ENCODE measurements around the gene FYN.

FYN gene

GRCh38 chr6:111824608-111825337 lies 48.5 kb downstream of the FYN start:
- H3K4me3 Mint-ChIP-seq: peak overlapping the region; percentile 43
- H3K4me1 Mint-ChIP-seq (ENCODE audit: low read depth): peaks cover 50% of the 10 kb centered on the region
- H3K27me3 Mint-ChIP-seq (ENCODE audit: low read depth): no peaks in the 10 kb centered on the region
- DNase-seq (ENCODE audit: low spot score): no peak
- H3K9me3 Mint-ChIP-seq: no peaks in the 10 kb centered on the region
- peak overlapping the region; percentile 80 for H3K27ac Mint-ChIP-seq
- peaks cover 21% of the 10 kb centered on the region for H3K36me3 Mint-ChIP-seq (ENCODE audit: low read depth)

- Mint-ChIP-seq H3K9me3 (no peaks in the 10 kb centered on the region), H3K4me1 (ENCODE audit: low read depth) (peaks cover 54% of the 10 kb centered on the region), H3K27ac (peak overlapping the region; percentile 80), H3K4me3 (peak overlapping the region; percentile 43), H3K27me3 (ENCODE audit: low read depth) (no peaks in the 10 kb centered on the region), H3K36me3 (ENCODE audit: low read depth) (peaks cover 19% of the 10 kb centered on the region)
- DNase-seq (ENCODE audit: low spot score): peak; percentile 52
These were observed 49.2 kb downstream of the FYN start for GRCh38 chr6:111823831-111824607.

- no peak for DNase-seq (ENCODE audit: low spot score)
- Mint-ChIP-seq H3K4me3 (peak overlapping the region; percentile 43), H3K27ac (peak overlapping the region; percentile 80), H3K4me1 (ENCODE audit: low read depth) (peaks cover 64% of the 10 kb centered on the region), H3K36me3 (ENCODE audit: low read depth) (peaks cover 24% of the 10 kb centered on the region), H3K9me3 (no peaks in the 10 kb centered on the region), H3K27me3 (ENCODE audit: low read depth) (no peaks in the 10 kb centered on the region)
These were observed 50.2 kb downstream of the FYN start for GRCh38 chr6:111823012-111823411.

DNA sequence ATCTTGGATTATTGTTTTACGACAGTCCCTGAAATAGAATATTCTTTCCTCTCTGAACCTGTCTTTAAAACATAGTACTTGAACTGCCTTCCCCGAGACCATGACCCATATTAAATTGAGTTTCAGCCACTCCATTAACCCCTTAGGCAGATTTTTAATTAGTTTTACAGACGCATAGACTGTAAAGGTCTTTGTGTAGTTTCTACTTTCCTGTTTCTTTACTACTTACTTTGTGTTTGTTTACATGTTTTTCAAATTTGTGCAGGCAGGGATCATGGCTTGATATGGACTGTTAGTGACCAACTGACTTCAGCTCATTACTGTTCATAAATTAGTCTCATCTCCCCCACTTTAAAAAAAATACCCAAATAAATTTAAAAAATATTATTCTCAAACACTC lies 53.8 kb downstream of the FYN start:
- no peak for DNase-seq (ENCODE audit: low spot score)
- Mint-ChIP-seq H3K4me3 (no peak overlapping the region), H3K27me3 (ENCODE audit: low read depth) (no peaks in the 10 kb centered on the region), H3K36me3 (ENCODE audit: low read depth) (peaks cover 25% of the 10 kb centered on the region), H3K4me1 (ENCODE audit: low read depth) (peaks cover 56% of the 10 kb centered on the region), H3K9me3 (no peaks in the 10 kb centered on the region), H3K27ac (no peak overlapping the region)

DNA sequence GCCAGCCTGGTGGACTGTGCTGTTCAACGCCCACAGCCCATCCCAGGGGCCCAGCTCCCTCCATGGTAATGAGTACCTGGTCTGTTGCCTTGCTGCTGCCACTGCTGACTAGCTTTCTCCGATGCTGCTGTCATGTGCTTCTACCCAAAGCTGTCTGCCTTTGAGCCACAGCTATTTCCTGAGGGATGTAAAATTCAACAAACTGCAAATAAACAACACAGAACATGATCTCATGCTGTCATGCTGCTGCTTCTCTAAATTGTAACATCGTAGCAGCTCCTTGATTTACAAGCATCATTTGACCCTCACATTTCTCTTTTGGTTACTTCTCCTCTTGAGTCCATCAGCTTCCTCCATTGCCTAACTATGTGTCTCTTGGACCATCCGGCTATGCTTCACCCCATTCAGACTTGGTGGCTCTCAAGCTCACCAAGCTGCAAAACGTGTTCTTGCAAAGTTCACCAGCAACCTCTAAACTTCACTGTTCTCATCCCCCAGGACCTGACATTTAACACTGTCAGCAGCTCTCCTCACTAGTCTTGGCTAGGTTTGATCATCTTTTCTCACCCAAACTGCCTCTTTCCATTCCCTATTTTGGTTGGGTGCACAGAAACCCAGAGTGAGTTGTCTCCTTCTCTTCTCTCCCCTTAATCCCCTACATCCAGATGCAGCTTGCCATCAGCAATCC lies 54.6 kb downstream of the FYN start:
- H3K27me3 Mint-ChIP-seq (ENCODE audit: low read depth): no peaks in the 10 kb centered on the region
- no peaks in the 10 kb centered on the region for H3K9me3 Mint-ChIP-seq
- H3K36me3 Mint-ChIP-seq (ENCODE audit: low read depth): peaks cover 29% of the 10 kb centered on the region
- peaks cover 53% of the 10 kb centered on the region for H3K4me1 Mint-ChIP-seq (ENCODE audit: low read depth)
- H3K4me3 Mint-ChIP-seq: peak overlapping the region; percentile 63
- no peak for DNase-seq (ENCODE audit: low spot score)
- H3K27ac Mint-ChIP-seq: peak overlapping the region; percentile 73

DNA sequence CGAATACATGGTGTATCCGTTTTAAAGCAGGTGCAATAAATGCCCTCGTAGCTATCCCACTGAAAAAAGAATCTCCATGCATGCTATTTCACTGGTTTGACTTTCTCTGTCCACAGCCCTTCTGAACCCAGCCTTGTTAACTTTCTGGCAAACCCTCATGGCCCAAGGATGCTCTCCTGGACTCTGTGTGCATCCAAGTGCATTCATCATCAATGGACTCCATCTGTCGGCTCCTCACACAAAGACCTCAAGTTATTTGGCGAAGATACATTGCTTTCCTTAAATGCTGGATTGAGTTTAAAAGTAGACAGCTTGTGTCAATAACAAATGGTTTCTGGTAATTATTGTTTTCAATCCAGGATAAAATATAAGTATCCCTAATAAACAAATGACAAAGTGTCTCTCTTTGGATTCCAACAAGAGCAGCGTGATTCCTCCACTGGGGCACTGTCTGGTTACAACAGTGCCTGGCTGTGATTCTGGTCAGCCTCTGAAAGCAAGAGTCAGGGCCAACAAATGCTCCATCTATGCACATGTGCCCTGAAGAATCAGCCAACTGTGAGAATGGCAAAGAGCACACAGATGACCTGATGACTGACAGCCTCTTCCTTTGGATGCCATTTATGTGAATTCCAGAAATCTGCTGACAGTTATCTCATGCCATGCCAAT lies 55.7 kb downstream of the FYN start:
- DNase-seq (ENCODE audit: low spot score): no peak
- H3K4me1 Mint-ChIP-seq (ENCODE audit: low read depth): peaks cover 53% of the 10 kb centered on the region
- no peaks in the 10 kb centered on the region for H3K9me3 Mint-ChIP-seq
- no peaks in the 10 kb centered on the region for H3K27me3 Mint-ChIP-seq (ENCODE audit: low read depth)
- H3K36me3 Mint-ChIP-seq (ENCODE audit: low read depth): peaks cover 29% of the 10 kb centered on the region
- no peak overlapping the region for H3K27ac Mint-ChIP-seq
- no peak overlapping the region for H3K4me3 Mint-ChIP-seq

DNA sequence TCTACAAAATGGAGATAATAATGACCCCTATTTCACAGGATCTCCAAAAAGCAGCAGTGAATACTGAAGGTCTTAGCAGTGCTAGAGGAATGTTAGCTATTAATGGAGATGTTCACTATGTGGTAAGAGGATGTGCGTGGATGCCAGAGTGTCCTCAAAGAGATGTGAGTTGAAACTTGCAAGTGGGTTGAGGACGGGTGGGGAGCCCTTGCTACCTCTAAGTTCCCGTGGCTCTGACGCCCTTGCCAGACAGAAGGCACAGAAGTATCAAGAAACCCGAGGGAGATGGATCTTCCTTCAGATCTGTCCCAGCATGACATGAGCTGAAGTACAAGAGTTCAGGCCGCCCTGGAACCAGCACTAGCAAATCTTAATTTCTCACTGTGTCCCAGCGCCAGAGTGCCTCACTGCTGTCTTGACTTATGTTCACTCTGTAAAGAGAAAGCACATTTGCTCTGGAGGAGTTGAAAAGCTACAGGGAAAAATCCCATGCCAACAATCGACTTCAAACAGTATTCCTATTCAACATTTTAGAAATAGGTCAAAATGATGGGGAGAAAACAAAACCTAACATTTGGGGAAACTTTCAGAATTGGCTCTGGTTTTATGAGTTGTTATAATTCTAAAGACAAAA lies 59.5 kb downstream of the FYN start:
- Mint-ChIP-seq H3K4me1 (ENCODE audit: low read depth) (peaks cover 70% of the 10 kb centered on the region), H3K4me3 (peak overlapping the region; percentile 33), H3K9me3 (no peaks in the 10 kb centered on the region), H3K36me3 (ENCODE audit: low read depth) (peaks cover 30% of the 10 kb centered on the region), H3K27ac (peak overlapping the region; percentile 81), H3K27me3 (ENCODE audit: low read depth) (no peaks in the 10 kb centered on the region)
- no peak for DNase-seq (ENCODE audit: low spot score)

GRCh38 chr6:111813237-111813636 lies 60.0 kb downstream of the FYN start:
- Mint-ChIP-seq H3K27me3 (ENCODE audit: low read depth) (no peaks in the 10 kb centered on the region), H3K27ac (peak overlapping the region; percentile 81), H3K36me3 (ENCODE audit: low read depth) (peaks cover 28% of the 10 kb centered on the region), H3K4me3 (peak overlapping the region; percentile 33), H3K9me3 (no peaks in the 10 kb centered on the region), H3K4me1 (ENCODE audit: low read depth) (peaks cover 69% of the 10 kb centered on the region)
- DNase-seq (ENCODE audit: low spot score): no peak

- Mint-ChIP-seq H3K36me3 (ENCODE audit: low read depth) (peaks cover 25% of the 10 kb centered on the region), H3K4me1 (ENCODE audit: low read depth) (peaks cover 67% of the 10 kb centered on the region), H3K9me3 (no peaks in the 10 kb centered on the region), H3K4me3 (peak overlapping the region; percentile 72), H3K27ac (peak overlapping the region; percentile 81), H3K27me3 (ENCODE audit: low read depth) (no peaks in the 10 kb centered on the region)
- DNase-seq (ENCODE audit: low spot score): no peak
These were observed 60.9 kb downstream of the FYN start for GRCh38 chr6:111812060-111813038.

GRCh38 chr6:111810294-111811131 lies 62.7 kb downstream of the FYN start:
- DNase-seq (ENCODE audit: low spot score): peak; percentile 58
- peak overlapping the region; percentile 66 for H3K27ac Mint-ChIP-seq
- peaks cover 25% of the 10 kb centered on the region for H3K36me3 Mint-ChIP-seq (ENCODE audit: low read depth)
- no peaks in the 10 kb centered on the region for H3K27me3 Mint-ChIP-seq (ENCODE audit: low read depth)
- peak overlapping the region; percentile 72 for H3K4me3 Mint-ChIP-seq
- peaks cover 81% of the 10 kb centered on the region for H3K4me1 Mint-ChIP-seq (ENCODE audit: low read depth)
- no peaks in the 10 kb centered on the region for H3K9me3 Mint-ChIP-seq

GRCh38 chr6:111809766-111810165 lies 63.5 kb downstream of the FYN start:
- no peaks in the 10 kb centered on the region for H3K27me3 Mint-ChIP-seq (ENCODE audit: low read depth)

GRCh38 chr6:111809264-111809663 lies 64.0 kb downstream of the FYN start:
- no peak overlapping the region for H3K4me3 Mint-ChIP-seq
- no peaks in the 10 kb centered on the region for H3K9me3 Mint-ChIP-seq
- H3K4me1 Mint-ChIP-seq (ENCODE audit: low read depth): peaks cover 90% of the 10 kb centered on the region
- H3K27me3 Mint-ChIP-seq (ENCODE audit: low read depth): no peaks in the 10 kb centered on the region
- DNase-seq (ENCODE audit: low spot score): no peak
- no peak overlapping the region for H3K27ac Mint-ChIP-seq
- H3K36me3 Mint-ChIP-seq (ENCODE audit: low read depth): peaks cover 25% of the 10 kb centered on the region

More at GRCh38 chr6:111809766-111810165, 63.5 kb downstream of the FYN start:
- H3K36me3 Mint-ChIP-seq (ENCODE audit: low read depth): peaks cover 25% of the 10 kb centered on the region
- DNase-seq (ENCODE audit: low spot score): no peak
- H3K4me3 Mint-ChIP-seq: peak overlapping the region; percentile 72
- H3K9me3 Mint-ChIP-seq: no peaks in the 10 kb centered on the region
- peak overlapping the region; percentile 66 for H3K27ac Mint-ChIP-seq
- H3K4me1 Mint-ChIP-seq (ENCODE audit: low read depth): peaks cover 85% of the 10 kb centered on the region

Measured in T-helper 2 cell treated with Interferon-gamma antibody and Interleukin-4, amounts not matched to agents 5 μg/mL and 100 μg/mL, for 36 hours (primary cell).